Dermis blood vessel endothelial cell (primary cell): Measurements from ENCODE around the gene MARCHF11. TPM values are rescaled to one million over a fixed set of nuclear protein-coding genes. Genes with fewer than 3 reads are reported as not detected.

ENCODE experiments used
- DNase-seq: peaks from one replicate; pipeline ENCODE4 v3.0.0; 2010
- total RNA-seq: library from RNA; depleted of rRNA; stranded (reverse); fragments of >200 nt; gene quantifications from 2 replicates; pipeline ENCODE4 v1.2.3, GENCODE V29; 2014

The MARCHF11 gene
- total RNA-seq, result not detected in 2 replicates

- DNase-seq, result no peak
Observed at GRCh38 chr5:16179511-16179935, at the start of gene MARCHF11. TSS of gene MARCHF11 (minus strand) at chr5:16179791. CDS start at chr5:16179575, 216 bp downstream.

GRCh38 chr5:16225927-16226326 is 46.3 kb upstream of the MARCHF11 start:
- no peak for DNase-seq

DNA sequence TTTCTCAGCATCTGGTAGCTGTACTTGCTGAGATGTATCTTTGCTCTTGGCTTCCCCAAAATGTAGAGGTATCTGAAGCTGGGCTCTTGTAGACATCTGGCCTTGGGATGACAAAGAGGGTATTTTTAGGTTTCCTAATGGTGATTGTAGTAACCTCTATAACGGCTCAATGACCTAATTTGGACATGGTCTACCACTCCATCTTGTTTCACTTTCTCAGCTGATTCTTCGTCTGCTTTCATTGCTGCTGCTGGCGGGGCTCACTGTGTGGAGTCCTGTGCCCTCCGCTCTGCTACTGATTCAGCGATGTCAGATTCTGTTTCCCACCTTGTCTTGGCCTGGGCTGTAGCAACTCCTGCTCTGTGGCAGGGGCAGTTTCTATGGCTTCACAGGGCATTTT is 12.7 kb upstream of the MARCHF11 start:
- DNase-seq, result no peak

DNA sequence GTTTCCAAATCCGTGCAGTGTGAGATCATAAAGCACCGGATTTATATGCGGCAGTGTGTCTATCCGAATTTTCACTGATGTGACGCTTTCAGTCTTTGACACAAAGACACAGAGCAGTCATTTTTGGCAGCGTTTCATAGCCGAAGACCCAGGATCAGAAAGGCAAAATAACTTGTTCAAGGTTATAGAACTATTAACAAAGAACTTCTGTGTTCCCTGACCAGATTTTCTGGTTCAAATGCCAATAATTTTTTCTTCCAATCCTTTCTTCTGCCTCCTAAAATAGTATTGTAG is 1.1 kb upstream of the MARCHF11 start:
- DNase-seq, result no peak

DNA sequence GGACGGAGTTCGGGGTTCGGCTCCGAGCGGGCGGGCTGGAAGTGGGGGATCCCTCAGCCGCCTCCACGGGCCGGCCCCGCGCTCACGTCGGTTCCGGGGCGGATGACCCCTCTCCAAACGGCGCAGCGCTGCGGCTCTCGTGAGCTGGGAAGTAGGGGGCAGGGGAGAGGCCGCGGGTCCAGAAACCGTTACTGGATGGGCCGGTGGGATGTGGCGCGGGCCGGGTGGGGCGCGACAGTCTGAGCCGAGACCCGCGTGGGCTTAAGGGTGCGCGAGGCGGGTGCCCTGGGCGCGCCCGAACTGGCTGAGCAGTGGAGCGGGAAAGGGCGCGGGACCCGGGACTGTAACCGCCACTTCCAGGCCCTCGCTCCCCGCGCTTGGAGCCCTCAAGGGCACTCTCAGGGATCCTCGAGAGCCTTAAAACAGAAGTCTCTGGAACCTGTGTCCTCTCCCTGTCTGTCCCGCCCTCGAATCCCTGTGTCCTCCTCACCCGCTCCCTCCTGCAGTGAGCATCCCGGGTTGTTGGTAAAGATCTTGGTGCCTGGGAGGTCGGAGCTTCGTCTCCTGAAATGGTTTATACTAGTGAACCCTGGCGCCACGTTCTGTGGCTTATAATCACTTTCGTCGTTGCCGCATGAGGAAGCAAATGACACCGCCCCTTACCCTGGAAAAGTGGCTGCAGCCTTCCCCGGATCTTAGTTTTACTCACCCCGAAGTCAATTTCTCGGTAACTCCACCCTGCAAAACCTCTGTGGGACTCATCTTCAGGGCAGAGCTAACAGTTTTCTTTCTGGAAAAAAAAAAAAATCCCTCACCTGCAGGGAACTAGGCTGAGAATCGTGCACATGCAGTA is 571 bp upstream of the MARCHF11 start:
- no peak for DNase-seq

DNA sequence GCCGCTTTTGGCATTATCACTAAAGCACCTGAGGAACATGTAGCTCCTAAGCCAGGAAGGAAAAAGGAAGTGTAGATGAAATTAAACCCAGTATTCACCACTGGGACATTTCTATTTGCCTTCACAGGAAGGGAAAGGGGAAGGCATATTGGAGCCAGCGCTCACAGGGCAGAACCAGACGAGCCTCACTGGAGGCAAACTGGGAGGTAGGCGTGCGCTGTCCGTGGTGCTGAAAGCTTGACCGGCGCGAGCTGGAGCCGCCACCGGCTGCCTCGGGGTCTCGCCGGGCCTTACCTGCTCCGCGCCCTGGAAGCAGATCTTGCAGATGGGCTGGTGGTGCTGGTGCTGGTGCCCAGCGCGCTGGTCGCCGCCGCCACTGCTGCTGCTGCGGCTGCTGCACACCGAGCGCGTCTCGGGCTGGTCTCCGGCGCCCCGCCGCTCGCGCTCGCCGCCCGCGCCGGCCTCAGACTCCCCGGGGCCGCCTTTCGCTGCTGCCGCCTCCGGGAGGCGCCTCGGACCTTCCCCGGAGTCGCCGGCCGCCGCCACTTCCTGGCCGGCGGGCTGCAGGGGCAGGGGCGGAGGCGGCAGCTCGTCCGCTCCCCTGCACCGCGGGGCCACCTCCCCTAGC is 732 bp downstream of the MARCHF11 start:
- DNase-seq, result peak; percentile 76

- no peak for DNase-seq
Observed at GRCh38 chr5:16169550-16169949, 10.0 kb downstream of the MARCHF11 start.

GRCh38 chr5:16160706-16161105 is 18.9 kb downstream of the MARCHF11 start:
- peak; percentile 77 for DNase-seq

- DNase-seq, result no peak
Observed at GRCh38 chr5:16159636-16160035, 20.0 kb downstream of the MARCHF11 start.

- DNase-seq, result no peak
Observed at GRCh38 chr5:16156152-16156551, 23.4 kb downstream of the MARCHF11 start.

DNA sequence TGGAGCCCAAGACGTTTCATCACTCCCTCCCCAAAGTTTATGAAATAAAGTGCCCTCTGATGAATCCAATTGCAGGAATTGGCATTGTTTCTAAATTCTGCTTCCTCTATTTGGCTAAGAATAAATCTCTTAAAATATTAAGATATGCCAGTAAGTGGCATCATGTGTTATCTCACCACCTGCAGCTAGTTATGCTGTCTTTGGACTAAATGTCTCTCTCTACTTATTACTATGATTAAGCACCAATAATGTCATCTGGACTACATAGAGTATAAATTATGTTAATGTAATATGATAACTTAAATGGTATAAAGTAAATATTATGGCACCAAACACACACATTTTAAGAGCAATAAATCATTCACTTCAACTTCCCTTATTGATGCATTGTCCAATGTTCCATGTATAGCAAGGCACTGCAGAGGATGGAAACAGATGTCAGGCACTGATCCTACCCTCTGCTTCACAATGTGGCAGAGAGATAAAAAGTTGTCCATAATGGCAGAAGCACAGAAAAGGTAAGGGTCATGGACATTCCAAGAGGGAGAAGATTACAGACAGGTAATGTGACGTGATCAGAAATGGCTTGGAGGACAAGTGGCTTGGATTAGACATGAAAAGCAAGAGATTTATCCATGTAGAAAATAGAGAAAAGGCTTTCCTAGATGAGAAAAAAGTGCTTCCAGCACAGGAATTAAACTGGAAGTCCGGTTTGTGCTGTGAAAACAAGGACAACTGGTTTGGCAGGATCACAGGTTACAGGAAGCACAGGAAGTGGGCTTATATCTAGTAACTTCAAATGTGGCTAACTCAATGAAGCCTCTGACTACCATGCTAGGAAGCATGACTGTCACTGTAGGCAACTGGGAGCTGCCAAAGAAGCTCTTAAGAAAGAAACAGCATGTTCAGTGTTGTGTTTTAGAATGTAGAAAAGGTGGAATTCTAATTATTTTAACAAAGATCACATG is 26.7 kb downstream of the MARCHF11 start:
- no peak for DNase-seq

DNA sequence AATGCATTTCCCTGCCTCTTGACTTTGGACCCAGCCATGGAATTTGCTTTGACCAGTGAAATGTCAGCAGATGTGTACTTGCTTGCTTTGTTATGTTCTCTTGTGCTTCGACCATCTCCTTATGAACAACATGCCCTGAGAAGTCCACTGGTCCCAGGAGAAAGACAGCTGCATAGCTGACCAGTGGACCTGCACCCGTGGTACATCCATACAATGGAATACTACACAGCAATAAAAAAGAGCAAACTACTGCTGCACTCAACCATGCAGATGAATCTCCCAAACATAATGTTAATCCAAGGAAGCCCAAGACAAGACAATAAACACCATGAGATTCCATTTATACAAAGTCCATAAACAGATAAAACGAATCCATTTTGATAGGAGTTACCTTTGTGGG is 30.0 kb downstream of the MARCHF11 start:
- no peak for DNase-seq

DNA sequence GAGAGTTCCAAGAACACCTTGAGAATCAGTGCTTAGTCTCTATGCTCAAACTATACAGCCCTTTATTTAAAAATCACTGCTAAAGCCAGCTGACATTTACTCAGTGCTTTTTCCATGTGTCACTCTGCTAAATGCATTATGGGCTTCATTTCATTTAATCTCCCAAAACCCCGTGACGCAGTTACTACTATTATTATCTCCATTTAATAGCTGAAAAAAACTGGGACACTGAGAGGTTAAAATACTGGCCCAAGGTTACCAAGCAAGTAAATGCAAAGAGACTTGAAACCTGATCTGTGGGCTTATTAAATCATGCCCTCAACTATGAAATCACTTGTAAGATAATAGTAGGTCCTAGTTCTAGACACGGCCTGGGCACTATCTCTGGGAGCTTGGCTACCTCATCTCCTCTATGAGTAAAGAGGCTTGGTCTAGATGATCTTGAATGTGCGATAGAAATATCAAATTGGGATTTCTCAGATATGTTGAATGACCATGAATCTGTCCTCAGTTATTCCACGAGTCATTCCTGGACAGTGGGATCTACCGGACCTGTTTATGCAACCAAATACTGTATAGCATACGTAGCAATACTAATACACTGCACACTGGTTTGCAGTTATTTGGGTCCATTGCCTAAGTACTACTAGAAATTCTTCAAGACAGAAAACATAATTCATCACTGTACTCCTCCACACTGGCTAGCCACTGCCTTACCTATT is 32.3 kb downstream of the MARCHF11 start:
- DNase-seq, result no peak

GRCh38 chr5:16144416-16144815 is 35.2 kb downstream of the MARCHF11 start:
- no peak for DNase-seq

GRCh38 chr5:16143361-16144049 is 36.1 kb downstream of the MARCHF11 start:
- no peak for DNase-seq

- DNase-seq, result no peak
Observed at GRCh38 chr5:16140944-16141343, 38.6 kb downstream of the MARCHF11 start.

DNA sequence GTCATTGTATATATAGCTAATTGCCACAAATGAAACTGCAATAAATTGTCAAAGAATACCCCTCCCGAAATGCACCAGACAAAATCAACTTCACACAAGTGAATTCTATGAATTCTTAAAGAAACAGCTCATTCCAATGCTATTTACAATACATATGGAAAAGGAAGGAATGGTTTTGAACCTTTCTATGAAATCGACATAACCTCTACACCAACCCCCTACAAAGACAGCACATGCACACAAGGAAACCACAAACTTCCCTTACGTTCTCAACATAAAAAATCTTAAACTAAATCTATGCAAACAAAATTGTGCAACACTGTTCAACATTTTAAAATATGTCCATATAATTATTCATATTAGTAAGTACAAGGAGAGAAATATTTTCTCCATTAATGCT is 39.2 kb downstream of the MARCHF11 start:
- no peak for DNase-seq

GRCh38 chr5:16137177-16137576 is 42.4 kb downstream of the MARCHF11 start:
- DNase-seq, result no peak

- DNase-seq, result no peak
Observed at GRCh38 chr5:16135506-16135905, 44.1 kb downstream of the MARCHF11 start.

DNA sequence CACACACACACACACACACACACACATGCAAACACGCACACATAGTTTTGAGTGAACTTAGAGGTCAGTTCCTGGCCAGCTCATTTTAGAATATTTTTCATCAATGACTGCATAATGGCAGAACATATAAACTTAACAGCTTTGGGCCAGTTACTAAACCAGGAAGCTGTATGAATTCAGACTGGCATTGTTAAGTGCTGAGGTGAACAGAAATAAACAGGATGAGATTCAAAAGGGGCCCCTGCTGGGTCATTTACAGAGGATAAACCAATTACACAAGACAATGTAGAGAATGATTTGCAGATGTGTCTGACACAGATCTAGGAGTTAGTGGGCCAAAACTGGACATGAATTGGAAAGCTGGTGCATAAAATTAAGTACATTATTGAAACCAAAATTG is 44.6 kb downstream of the MARCHF11 start:
- no peak for DNase-seq

DNA sequence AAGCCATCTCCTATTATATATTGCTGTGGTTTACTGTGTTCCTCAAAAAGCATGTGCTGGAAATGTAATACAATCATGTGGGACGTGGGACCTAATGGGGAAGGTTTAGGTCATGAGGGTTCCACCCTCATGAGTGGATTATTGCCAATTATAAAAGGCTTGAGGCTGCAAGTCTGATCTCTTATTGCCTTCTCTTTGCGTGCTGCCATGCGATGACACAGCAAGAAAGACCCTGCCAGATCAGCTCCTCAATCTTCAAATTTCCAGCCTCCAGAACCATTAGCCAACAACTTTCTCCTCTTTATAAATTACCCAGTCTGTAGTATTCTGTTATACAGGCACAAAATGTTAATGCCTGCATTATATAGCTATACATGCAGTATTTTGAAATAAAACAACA is 45.4 kb downstream of the MARCHF11 start:
- no peak for DNase-seq

- no peak for DNase-seq
Observed at GRCh38 chr5:16131878-16132277, 47.7 kb downstream of the MARCHF11 start.
